DND-41 (cell line): Measurements from ENCODE around the gene DYNLRB1.

ENCODE experiments used
- ATAC-seq: fragments of 200-7000 bp; cut with Tn5 transposase; 3 replicates; pipeline ENCODE4 v1.9.1; 2021; ENCODE audit warnings: low read depth; ENCODE audit not compliant: insufficient read depth
- DNase-seq: peaks from one replicate; pipeline ENCODE4 v3.0.0-alpha.2; 2020
- H2AFZ ChIP-seq: 2 replicates; pipeline ENCODE4 v1.6.0; 2012; ENCODE audit warnings: low read depth, low read length
- H3K27ac ChIP-seq: 2 replicates; pipeline ENCODE4 v1.5.1; 2012; ENCODE audit warnings: low read length, inconsistent platforms
- H3K27me3 ChIP-seq: fragments of 200-600 bp; sonication (generic); 2 replicates; pipeline ENCODE4 v1.6.0; 2012; ENCODE audit warnings: low read length, mild to moderate bottlenecking, inconsistent platforms; ENCODE audit not compliant: insufficient read depth, poor library complexity
- H3K36me3 ChIP-seq: 2 replicates; pipeline ENCODE4 v1.5.1; 2012; ENCODE audit warnings: low read length, inconsistent platforms; ENCODE audit not compliant: insufficient read depth
- H3K4me1 ChIP-seq: 2 replicates; pipeline ENCODE4 v1.5.1; 2012; ENCODE audit warnings: mild to moderate bottlenecking, low read length; ENCODE audit not compliant: insufficient read depth
- H3K4me2 ChIP-seq: 2 replicates; pipeline ENCODE4 v1.6.0; 2012; ENCODE audit warnings: mild to moderate bottlenecking, moderate library complexity, low read length, inconsistent platforms; ENCODE audit not compliant: insufficient read depth
- H3K4me3 ChIP-seq, 2 experiments: fragments of 200-600 bp in 1 of 2; shearing (Covaris generic) in 1 of 2; 2 replicates each; pipeline ENCODE4 v1.5.1; 2012 to 2016; ENCODE audit warnings: inconsistent platforms in 2 of 2, low read length in 2 of 2, mild to moderate bottlenecking in 2 of 2, low read depth in 1 of 2, moderate library complexity in 1 of 2
- H3K79me2 ChIP-seq: 2 replicates; pipeline ENCODE4 v1.6.0; 2012; ENCODE audit warnings: low read length, inconsistent platforms; ENCODE audit not compliant: insufficient read depth
- H3K9ac ChIP-seq: 2 replicates; pipeline ENCODE4 v1.6.0; 2012; ENCODE audit warnings: low read depth, mild to moderate bottlenecking, inconsistent platforms, low read length, moderate library complexity
- H3K9me3 ChIP-seq: 2 replicates; pipeline ENCODE4 v1.5.1; 2012; ENCODE audit warnings: low read length, moderate library complexity, mild to moderate bottlenecking, inconsistent platforms; ENCODE audit not compliant: insufficient read depth, severe bottlenecking
- H4K20me1 ChIP-seq: 2 replicates; pipeline ENCODE4 v1.6.0; 2012; ENCODE audit warnings: low read length; ENCODE audit not compliant: insufficient read depth
- CTCF ChIP-seq: IDR thresholded peaks from 2 replicates; pipeline ENCODE4 v1.5.1; 2012; ENCODE audit warnings: borderline replicate concordance, low read length, moderate library complexity, mild to moderate bottlenecking; ENCODE audit not compliant: poor library complexity, severe bottlenecking; ENCODE audit errors: extremely low read depth
- EZH2 ChIP-seq: IDR thresholded peaks from 3 replicates; pipeline ENCODE4 v1.6.1; 2012; ENCODE audit warnings: borderline replicate concordance, low read depth, mild to moderate bottlenecking, moderate library complexity, low read length, inconsistent platforms; ENCODE audit not compliant: severe bottlenecking

DYNLRB1 gene

GRCh38 chr20:34528921-34529297 lies 12.7 kb downstream of the DYNLRB1 start:
- H3K79me2 ChIP-seq, result peaks cover 62% of the 10 kb centered on the region
- peaks cover 42% of the 10 kb centered on the region for H4K20me1 ChIP-seq
- no peak overlapping the region for H3K9ac ChIP-seq
- H3K4me1 ChIP-seq, result no peaks in the 10 kb centered on the region
- H3K9me3 ChIP-seq, result no peaks in the 10 kb centered on the region
- no peak overlapping the region for H3K4me2 ChIP-seq
- no peak overlapping the region for H3K4me3 ChIP-seq
- no peak overlapping the region for H2AFZ ChIP-seq
- H3K27ac ChIP-seq, result no peak overlapping the region
- no peak for ATAC-seq
- H3K36me3 ChIP-seq, result peaks cover 86% of the 10 kb centered on the region
- TF ChIP-seq EZH2 (no peak), CTCF (no peak)
- no peak for DNase-seq
- H3K27me3 ChIP-seq, result no peaks in the 10 kb centered on the region

GRCh38 chr20:34529742-34530141 lies 13.5 kb downstream of the DYNLRB1 start:
- no peak overlapping the region for H3K9ac ChIP-seq
- peaks cover 89% of the 10 kb centered on the region for H3K36me3 ChIP-seq
- DNase-seq (no peak), ATAC-seq (no peak)
- peaks cover 53% of the 10 kb centered on the region for H3K79me2 ChIP-seq
- H3K4me2 ChIP-seq, result no peak overlapping the region
- H4K20me1 ChIP-seq, result peaks cover 42% of the 10 kb centered on the region
- H3K9me3 ChIP-seq, result no peaks in the 10 kb centered on the region
- H3K27me3 ChIP-seq, result no peaks in the 10 kb centered on the region
- no peak overlapping the region for H3K4me3 ChIP-seq
- no peaks in the 10 kb centered on the region for H3K4me1 ChIP-seq
- no peak overlapping the region for H3K27ac ChIP-seq
- H2AFZ ChIP-seq, result no peak overlapping the region
- TF ChIP-seq CTCF (no peak), EZH2 (no peak)

GRCh38 chr20:34530342-34530741 lies 14.1 kb downstream of the DYNLRB1 start:
- H4K20me1 ChIP-seq, result peaks cover 37% of the 10 kb centered on the region

More at GRCh38 chr20:34530342-34530741, 14.1 kb downstream of the DYNLRB1 start:
- no peak for DNase-seq
- Histone ChIP-seq H2AFZ (no peak overlapping the region), H3K4me1 (no peaks in the 10 kb centered on the region), H3K27me3 (no peaks in the 10 kb centered on the region), H3K4me3 (no peak overlapping the region), H3K9ac (no peak overlapping the region), H3K79me2 (peaks cover 47% of the 10 kb centered on the region), H3K4me2 (no peak overlapping the region), H3K27ac (no peak overlapping the region), H3K36me3 (peaks cover 90% of the 10 kb centered on the region), H3K9me3 (no peaks in the 10 kb centered on the region)
- TF ChIP-seq EZH2 (no peak), CTCF (no peak)
- no peak for ATAC-seq
